Gastroesophageal sphincter (tissue), 3 donors: ENCODE data around the gene THY1.

Source experiments
- CTCF ChIP-seq, 4 experiments: fragments of 200-600 bp in 2 of 4; fragments of 450-650 bp in 2 of 4; sonication (generic) in 1 of 4; IDR thresholded peaks; one replicate each; pipeline ENCODE4 v1.5.1; 2017 to 2019; ENCODE audit warnings: antibody characterized with exemption in 4 of 4, mild to moderate bottlenecking in 2 of 4, moderate library complexity in 2 of 4
- EP300 ChIP-seq: sonication (generic); formaldehyde crosslinking; IDR thresholded peaks from one replicate; pipeline ENCODE4 v1.6.1; 2017; ENCODE audit warnings: antibody characterized with exemption, mild to moderate bottlenecking
- POLR2A ChIP-seq, 2 donors: fragments of 450-650 bp; IDR thresholded peaks; one replicate each; pipeline ENCODE4 v1.6.1; 2017; ENCODE audit warnings: antibody characterized with exemption in 2 of 2, mild to moderate bottlenecking in 2 of 2, moderate library complexity in 1 of 2

GRCh38 chr11:119391275-119391674 is 31.7 kb downstream of the THY1 start:
- TF ChIP-seq CTCF (IDR thresholded peaks at IDR 0.05) (no peak), POLR2A (IDR thresholded peaks at IDR 0.05) (no peak), EP300 (no peak)
